SK-N-SH (cell line): ENCODE measurements around the gene PGRMC2. TPM values are rescaled to one million over a fixed set of nuclear protein-coding genes. Genes with fewer than 3 reads are reported as not detected.
A peak's percentile ranks its signal among the peaks of the same experiment; 100 is the strongest.

ENCODE experiments used
- CTCF ChIA-PET: fragments of 300-600, 350-600 bp; formaldehyde crosslinking; extraction: SDS; loops from one replicate; lab custom pipeline; 2021; lab: Yijun Ruan, JAX
- POLR2A ChIA-PET: fragments of 350-600 bp; sonication (Branson Sonifier 250); formaldehyde crosslinking; extraction: SDS; loops from one replicate; lab custom pipeline; 2020; ENCODE audit warnings: antibody characterized with exemption, inconsistent platforms; lab: Yijun Ruan, JAX
- DNase-seq: peaks from one replicate; pipeline ENCODE4 v3.0.0; 2012
- H2AFZ ChIP-seq: fragments of 200-600 bp; sonication (generic); 2 replicates; pipeline ENCODE4 v1.8.1; 2016; ENCODE audit warnings: antibody characterized with exemption, mild to moderate bottlenecking, low read depth
- H3F3A ChIP-seq: fragments of 200-600 bp; sonication (generic); replicated peaks from 2 replicates; pipeline ENCODE3; 2016; ENCODE audit warnings: antibody characterized with exemption, mild to moderate bottlenecking; ENCODE audit not compliant: insufficient read depth
- H3K27ac ChIP-seq, 2 experiments: fragments of 200-500 bp in 1 of 2; fragments of 200-600 bp in 1 of 2; sonication (Bioruptor generic) in 1 of 2; sonication (generic), shearing (Covaris generic) in 1 of 2; 2 replicates each; pipeline versions ENCODE4 v1.5.1 to v1.6.1; 2014 to 2016; ENCODE audit warnings: low read depth in 2 of 2, inconsistent platforms in 1 of 2, low read length in 1 of 2, mild to moderate bottlenecking in 1 of 2, mixed read lengths in 1 of 2
- H3K27me3 ChIP-seq: fragments of 200-600 bp; sonication (generic), shearing (Covaris generic); 2 replicates; pipeline ENCODE4 v1.6.1; 2016; ENCODE audit warnings: mixed run types; ENCODE audit not compliant: insufficient read depth
- H3K36me3 ChIP-seq, 2 experiments: fragments of 200-500 bp in 1 of 2; fragments of 200-600 bp in 1 of 2; sonication (Bioruptor generic) in 1 of 2; sonication (generic) in 1 of 2; replicated peaks in 1 of 2; 2 replicates each; pipeline versions ENCODE3 to v1.5.1; 2014 to 2016; ENCODE audit warnings: low read length in 1 of 2, mild to moderate bottlenecking in 1 of 2; ENCODE audit not compliant: insufficient read depth in 2 of 2, control insufficient read depth in 1 of 2
- H3K4me1 ChIP-seq, 2 experiments: fragments of 200-500 bp in 1 of 2; fragments of 200-600 bp in 1 of 2; sonication (Bioruptor generic) in 1 of 2; sonication (generic), shearing (Covaris generic) in 1 of 2; 2 replicates each; pipeline versions ENCODE4 v1.5.1 to v1.6.1; 2014 to 2016; ENCODE audit warnings: low read depth in 1 of 2, low read length in 1 of 2, mixed run types in 1 of 2; ENCODE audit not compliant: insufficient read depth in 2 of 2, control insufficient read depth in 1 of 2
- H3K4me2 ChIP-seq: fragments of 200-600 bp; sonication (generic), shearing (Covaris generic); 2 replicates; pipeline ENCODE4 v1.6.1; 2017; ENCODE audit warnings: mixed run types
- H3K4me3 ChIP-seq, 2 experiments: fragments of 200-500 bp in 1 of 2; fragments of 200-600 bp in 1 of 2; sonication (Bioruptor generic) in 1 of 2; sonication (generic), shearing (Covaris generic) in 1 of 2; 2 replicates each; pipeline versions ENCODE4 v1.5.1 to v1.8.1; 2014 to 2016; ENCODE audit warnings: low read depth in 2 of 2, inconsistent platforms in 1 of 2, low read length in 1 of 2, mild to moderate bottlenecking in 1 of 2, mixed read lengths in 1 of 2, moderate library complexity in 1 of 2
- H3K79me2 ChIP-seq: fragments of 200-600 bp; sonication (generic); 2 replicates; pipeline ENCODE4 v1.8.1; 2017; ENCODE audit warnings: mild to moderate bottlenecking; ENCODE audit not compliant: insufficient read depth
- H3K9ac ChIP-seq: fragments of 200-600 bp; sonication (generic); 2 replicates; pipeline ENCODE4 v1.6.1; 2017; ENCODE audit warnings: mixed run types
- H3K9me2 ChIP-seq: fragments of 200-600 bp; sonication (generic); 2 replicates; pipeline ENCODE4 v1.6.1; 2017; ENCODE audit warnings: mixed run types
- H3K9me3 ChIP-seq: fragments of 200-600 bp; sonication (generic); 2 replicates; pipeline ENCODE4 v1.6.1; 2017; ENCODE audit warnings: mixed run types, mild to moderate bottlenecking, moderate library complexity
- H4K20me1 ChIP-seq: fragments of 200-600 bp; sonication (generic); 2 replicates; pipeline ENCODE4 v1.6.1; 2017; ENCODE audit warnings: mild to moderate bottlenecking, mixed run types; ENCODE audit not compliant: insufficient read depth
- CHD2 ChIP-seq: fragments of 150-350 bp; IDR thresholded peaks from 2 replicates; pipeline ENCODE4 v1.6.1; 2018; ENCODE audit warnings: low read length; ENCODE audit not compliant: partially characterized antibody
- ELF1 ChIP-seq: IDR thresholded peaks from 2 replicates; pipeline ENCODE4 v1.4.0; 2012
- FOXM1 ChIP-seq: IDR thresholded peaks from 2 replicates; pipeline ENCODE4 v1.4.0; 2012; ENCODE audit warnings: low read depth, mild to moderate bottlenecking
- GATA2 ChIP-seq: sonication (generic); formaldehyde crosslinking; IDR thresholded peaks from 2 replicates; pipeline ENCODE4 v1.5.0; 2020; ENCODE audit warnings: mild to moderate bottlenecking, missing genetic modification reagents
- JUND ChIP-seq: IDR thresholded peaks from 2 replicates; pipeline ENCODE4 v1.4.0; 2012
- NFIC ChIP-seq: IDR thresholded peaks from 2 replicates; pipeline ENCODE4 v1.4.0; 2012; ENCODE audit warnings: borderline replicate concordance
- POLR2AphosphoS5 ChIP-seq: IDR thresholded peaks from 2 replicates; pipeline ENCODE4 v1.6.1; 2012; ENCODE audit warnings: low read depth, low read length
- RCOR1 ChIP-seq: fragments of 150-350 bp; IDR thresholded peaks from 2 replicates; pipeline ENCODE4 v1.6.1; 2017; ENCODE audit warnings: antibody characterized with exemption, low read length
- RFX5 ChIP-seq: IDR thresholded peaks from 2 replicates; pipeline ENCODE4 v1.6.1; 2012; ENCODE audit warnings: mild to moderate bottlenecking, improper control_type of control experiment, low read length
- RXRA ChIP-seq: IDR thresholded peaks from 2 replicates; pipeline ENCODE4 v1.4.0; 2012; ENCODE audit warnings: low read depth, mild to moderate bottlenecking, borderline replicate concordance
- SIN3A ChIP-seq: IDR thresholded peaks from 2 replicates; pipeline ENCODE4 v1.6.1; 2012; ENCODE audit warnings: low read depth, mild to moderate bottlenecking, low read length, moderate library complexity, borderline replicate concordance
- SMC3 ChIP-seq: IDR thresholded peaks from 2 replicates; pipeline ENCODE4 v1.6.1; 2012; ENCODE audit warnings: low read depth, low read length, improper control_type of control experiment
- TAF1 ChIP-seq: IDR thresholded peaks from 2 replicates; pipeline ENCODE4 v1.6.1; 2012; ENCODE audit warnings: low read depth, mild to moderate bottlenecking, low read length, moderate library complexity, borderline replicate concordance
- TCF12 ChIP-seq: IDR thresholded peaks from 2 replicates; pipeline ENCODE4 v1.4.0; 2012
- TEAD4 ChIP-seq: IDR thresholded peaks from 2 replicates; pipeline ENCODE4 v1.4.0; 2012; ENCODE audit warnings: mild to moderate bottlenecking, borderline replicate concordance; ENCODE audit not compliant: insufficient read depth
- YY1 ChIP-seq: IDR thresholded peaks from 2 replicates; pipeline ENCODE4 v1.4.0; 2012; ENCODE audit warnings: low read depth, mild to moderate bottlenecking
- WGBS: methylation state at CpG from one replicate; pipeline ENCODE4 v1.1.6; 2017; ENCODE audit warnings: low lambda C conversion rate; 5-methylcytosine and 5-hydroxymethylcytosine counted together
- polyA plus RNA-seq, 3 experiments: library from polyadenylated mRNA; depleted of rRNA; stranded (reverse); fragments of >200 nt; gene quantifications; 2 replicates each; pipeline ENCODE4 v1.2.3, GENCODE V29; 2012
- TF ChIP-seq, protein P1 (sequence below): IDR thresholded peaks from 2 replicates; pipeline ENCODE4 v1.4.0; 2012; ENCODE audit warnings: low read depth, borderline replicate concordance
- TF ChIP-seq, protein P2 (sequence below): IDR thresholded peaks from 2 replicates; pipeline ENCODE4 v1.6.1; 2012; ENCODE audit warnings: mild to moderate bottlenecking, low read depth, low read length, moderate library complexity
- TF ChIP-seq, protein P3 (sequence below): IDR thresholded peaks from 2 replicates; pipeline ENCODE4 v1.4.0; 2012; ENCODE audit warnings: low read depth, borderline replicate concordance
- TF ChIP-seq, protein P4 (sequence below): fragments of 200-600 bp; sonication (generic); IDR thresholded peaks from 2 replicates; pipeline ENCODE4 v1.6.1; 2017; ENCODE audit warnings: antibody characterized with exemption, mild to moderate bottlenecking, moderate library complexity
- TF ChIP-seq, protein P5 (sequence below): fragments of 150-350 bp; IDR thresholded peaks from 2 replicates; pipeline ENCODE4 v1.6.1; 2016; ENCODE audit warnings: mild to moderate bottlenecking, low read depth, low read length
- TF ChIP-seq, protein P6 (sequence below): IDR thresholded peaks from 2 replicates; pipeline ENCODE4; 2012

PGRMC2 gene
- polyA plus RNA-seq, 1 of the 3 experiments (the other 2 are of a cell fraction): 18.2 TPM

DNA sequence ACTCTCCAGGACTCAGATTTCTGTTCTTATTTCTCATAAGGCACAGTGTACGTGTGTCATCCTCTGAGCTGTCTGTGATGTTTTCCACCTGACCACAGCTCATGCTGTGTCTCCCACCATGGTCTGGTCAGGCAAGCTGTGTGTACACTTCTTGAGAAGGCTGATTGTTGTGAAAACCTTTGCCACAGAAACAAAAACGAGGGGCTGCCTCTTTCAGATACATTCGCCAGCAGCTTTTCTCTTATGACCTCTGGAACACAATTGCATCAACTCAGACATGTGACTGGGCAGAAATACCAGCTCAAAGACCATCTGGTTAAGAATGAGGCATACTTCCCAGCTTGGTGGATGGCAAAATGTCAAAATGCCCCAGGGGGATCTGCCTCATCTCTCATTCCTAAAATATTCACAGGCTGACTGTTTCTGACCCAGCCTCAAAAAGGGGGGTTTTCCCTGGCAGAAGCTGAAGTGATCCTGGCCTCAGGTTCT, 46.1 kb downstream of the PGRMC2 start:
- 0 out of 4 replicates have a peak overlapping the region, but pooled peaks of 1 of the 2 experiments have one; percentile 9 for H3K4me3 ChIP-seq
- peak; percentile 12 for DNase-seq
- peaks cover 4% of the 10 kb centered on the region for H3F3A ChIP-seq
- no peaks in the 10 kb centered on the region for H3K9me3 ChIP-seq
- H3K4me2 ChIP-seq: 0 out of 2 replicates have a peak overlapping the region, but pooled peaks have one; percentile 46
- 17% methylated on average over 3 of the region's 3 CpGs for WGBS
- ChIA-PET POLR2A (no interaction called here), CTCF (no interaction called here)
- H2AFZ ChIP-seq: peak overlapping the region; percentile 36; the same call in 1 of the 2 replicates
- no peaks in the 10 kb centered on the region for H3K27me3 ChIP-seq
- peaks cover 5 to 10% of the 10 kb centered on the region in 2 experiments; a peak in 2 of 4 replicates for H3K4me1 ChIP-seq
- no peaks in the 10 kb centered on the region for H4K20me1 ChIP-seq
- H3K79me2 ChIP-seq: no peaks in the 10 kb centered on the region
- H3K36me3 ChIP-seq: no peaks in the 10 kb centered on the region
- H3K9ac ChIP-seq: peak overlapping the region; percentile 52
- peak overlapping the region; percentile 69 to 78 for H3K27ac ChIP-seq
- H3K9me2 ChIP-seq: no peaks in the 10 kb centered on the region
- no peak for TF ChIP-seq ELF1
- TF ChIP-seq, protein P1, sequence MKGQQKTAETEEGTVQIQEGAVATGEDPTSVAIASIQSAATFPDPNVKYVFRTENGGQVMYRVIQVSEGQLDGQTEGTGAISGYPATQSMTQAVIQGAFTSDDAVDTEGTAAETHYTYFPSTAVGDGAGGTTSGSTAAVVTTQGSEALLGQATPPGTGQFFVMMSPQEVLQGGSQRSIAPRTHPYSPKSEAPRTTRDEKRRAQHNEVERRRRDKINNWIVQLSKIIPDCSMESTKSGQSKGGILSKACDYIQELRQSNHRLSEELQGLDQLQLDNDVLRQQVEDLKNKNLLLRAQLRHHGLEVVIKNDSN: peak; percentile 71
- peak; percentile 80 for TF ChIP-seq JUND
- TF ChIP-seq, protein P2, sequence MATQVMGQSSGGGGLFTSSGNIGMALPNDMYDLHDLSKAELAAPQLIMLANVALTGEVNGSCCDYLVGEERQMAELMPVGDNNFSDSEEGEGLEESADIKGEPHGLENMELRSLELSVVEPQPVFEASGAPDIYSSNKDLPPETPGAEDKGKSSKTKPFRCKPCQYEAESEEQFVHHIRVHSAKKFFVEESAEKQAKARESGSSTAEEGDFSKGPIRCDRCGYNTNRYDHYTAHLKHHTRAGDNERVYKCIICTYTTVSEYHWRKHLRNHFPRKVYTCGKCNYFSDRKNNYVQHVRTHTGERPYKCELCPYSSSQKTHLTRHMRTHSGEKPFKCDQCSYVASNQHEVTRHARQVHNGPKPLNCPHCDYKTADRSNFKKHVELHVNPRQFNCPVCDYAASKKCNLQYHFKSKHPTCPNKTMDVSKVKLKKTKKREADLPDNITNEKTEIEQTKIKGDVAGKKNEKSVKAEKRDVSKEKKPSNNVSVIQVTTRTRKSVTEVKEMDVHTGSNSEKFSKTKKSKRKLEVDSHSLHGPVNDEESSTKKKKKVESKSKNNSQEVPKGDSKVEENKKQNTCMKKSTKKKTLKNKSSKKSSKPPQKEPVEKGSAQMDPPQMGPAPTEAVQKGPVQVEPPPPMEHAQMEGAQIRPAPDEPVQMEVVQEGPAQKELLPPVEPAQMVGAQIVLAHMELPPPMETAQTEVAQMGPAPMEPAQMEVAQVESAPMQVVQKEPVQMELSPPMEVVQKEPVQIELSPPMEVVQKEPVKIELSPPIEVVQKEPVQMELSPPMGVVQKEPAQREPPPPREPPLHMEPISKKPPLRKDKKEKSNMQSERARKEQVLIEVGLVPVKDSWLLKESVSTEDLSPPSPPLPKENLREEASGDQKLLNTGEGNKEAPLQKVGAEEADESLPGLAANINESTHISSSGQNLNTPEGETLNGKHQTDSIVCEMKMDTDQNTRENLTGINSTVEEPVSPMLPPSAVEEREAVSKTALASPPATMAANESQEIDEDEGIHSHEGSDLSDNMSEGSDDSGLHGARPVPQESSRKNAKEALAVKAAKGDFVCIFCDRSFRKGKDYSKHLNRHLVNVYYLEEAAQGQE: no peak
- TF ChIP-seq CHD2: no peak
- TF ChIP-seq RXRA: 0 out of 2 replicates have a peak, but pooled peaks have one; percentile 58
- TF ChIP-seq GATA2 (CRISPR knock-in tag): no peak
- TF ChIP-seq SMC3: no peak
- TF ChIP-seq YY1: no peak
- TF ChIP-seq FOXM1: no peak
- TF ChIP-seq SIN3A: 0 out of 2 replicates have a peak, but pooled peaks have one; percentile 18
- TF ChIP-seq POLR2AphosphoS5: peak; percentile 34; the same call in 1 of the 2 replicates
- TF ChIP-seq TCF12: peak; percentile 96
- TF ChIP-seq TAF1: no peak
- TF ChIP-seq NFIC: peak; percentile 85
- TF ChIP-seq, protein P3, sequence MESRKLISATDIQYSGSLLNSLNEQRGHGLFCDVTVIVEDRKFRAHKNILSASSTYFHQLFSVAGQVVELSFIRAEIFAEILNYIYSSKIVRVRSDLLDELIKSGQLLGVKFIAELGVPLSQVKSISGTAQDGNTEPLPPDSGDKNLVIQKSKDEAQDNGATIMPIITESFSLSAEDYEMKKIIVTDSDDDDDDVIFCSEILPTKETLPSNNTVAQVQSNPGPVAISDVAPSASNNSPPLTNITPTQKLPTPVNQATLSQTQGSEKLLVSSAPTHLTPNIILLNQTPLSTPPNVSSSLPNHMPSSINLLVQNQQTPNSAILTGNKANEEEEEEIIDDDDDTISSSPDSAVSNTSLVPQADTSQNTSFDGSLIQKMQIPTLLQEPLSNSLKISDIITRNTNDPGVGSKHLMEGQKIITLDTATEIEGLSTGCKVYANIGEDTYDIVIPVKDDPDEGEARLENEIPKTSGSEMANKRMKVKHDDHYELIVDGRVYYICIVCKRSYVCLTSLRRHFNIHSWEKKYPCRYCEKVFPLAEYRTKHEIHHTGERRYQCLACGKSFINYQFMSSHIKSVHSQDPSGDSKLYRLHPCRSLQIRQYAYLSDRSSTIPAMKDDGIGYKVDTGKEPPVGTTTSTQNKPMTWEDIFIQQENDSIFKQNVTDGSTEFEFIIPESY: 0 out of 2 replicates have a peak, but pooled peaks have one; percentile 15
- TF ChIP-seq, protein P4, sequence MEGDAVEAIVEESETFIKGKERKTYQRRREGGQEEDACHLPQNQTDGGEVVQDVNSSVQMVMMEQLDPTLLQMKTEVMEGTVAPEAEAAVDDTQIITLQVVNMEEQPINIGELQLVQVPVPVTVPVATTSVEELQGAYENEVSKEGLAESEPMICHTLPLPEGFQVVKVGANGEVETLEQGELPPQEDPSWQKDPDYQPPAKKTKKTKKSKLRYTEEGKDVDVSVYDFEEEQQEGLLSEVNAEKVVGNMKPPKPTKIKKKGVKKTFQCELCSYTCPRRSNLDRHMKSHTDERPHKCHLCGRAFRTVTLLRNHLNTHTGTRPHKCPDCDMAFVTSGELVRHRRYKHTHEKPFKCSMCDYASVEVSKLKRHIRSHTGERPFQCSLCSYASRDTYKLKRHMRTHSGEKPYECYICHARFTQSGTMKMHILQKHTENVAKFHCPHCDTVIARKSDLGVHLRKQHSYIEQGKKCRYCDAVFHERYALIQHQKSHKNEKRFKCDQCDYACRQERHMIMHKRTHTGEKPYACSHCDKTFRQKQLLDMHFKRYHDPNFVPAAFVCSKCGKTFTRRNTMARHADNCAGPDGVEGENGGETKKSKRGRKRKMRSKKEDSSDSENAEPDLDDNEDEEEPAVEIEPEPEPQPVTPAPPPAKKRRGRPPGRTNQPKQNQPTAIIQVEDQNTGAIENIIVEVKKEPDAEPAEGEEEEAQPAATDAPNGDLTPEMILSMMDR: no peak
- TF ChIP-seq, protein P5, sequence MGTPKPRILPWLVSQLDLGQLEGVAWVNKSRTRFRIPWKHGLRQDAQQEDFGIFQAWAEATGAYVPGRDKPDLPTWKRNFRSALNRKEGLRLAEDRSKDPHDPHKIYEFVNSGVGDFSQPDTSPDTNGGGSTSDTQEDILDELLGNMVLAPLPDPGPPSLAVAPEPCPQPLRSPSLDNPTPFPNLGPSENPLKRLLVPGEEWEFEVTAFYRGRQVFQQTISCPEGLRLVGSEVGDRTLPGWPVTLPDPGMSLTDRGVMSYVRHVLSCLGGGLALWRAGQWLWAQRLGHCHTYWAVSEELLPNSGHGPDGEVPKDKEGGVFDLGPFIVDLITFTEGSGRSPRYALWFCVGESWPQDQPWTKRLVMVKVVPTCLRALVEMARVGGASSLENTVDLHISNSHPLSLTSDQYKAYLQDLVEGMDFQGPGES: no peak
- TF ChIP-seq RCOR1: peak; percentile 11; the same call in 1 of the 2 replicates
- TF ChIP-seq, protein P6, sequence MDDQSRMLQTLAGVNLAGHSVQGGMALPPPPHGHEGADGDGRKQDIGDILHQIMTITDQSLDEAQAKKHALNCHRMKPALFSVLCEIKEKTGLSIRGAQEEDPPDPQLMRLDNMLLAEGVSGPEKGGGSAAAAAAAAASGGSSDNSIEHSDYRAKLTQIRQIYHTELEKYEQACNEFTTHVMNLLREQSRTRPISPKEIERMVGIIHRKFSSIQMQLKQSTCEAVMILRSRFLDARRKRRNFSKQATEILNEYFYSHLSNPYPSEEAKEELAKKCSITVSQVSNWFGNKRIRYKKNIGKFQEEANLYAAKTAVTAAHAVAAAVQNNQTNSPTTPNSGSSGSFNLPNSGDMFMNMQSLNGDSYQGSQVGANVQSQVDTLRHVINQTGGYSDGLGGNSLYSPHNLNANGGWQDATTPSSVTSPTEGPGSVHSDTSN: peak; percentile 59
- TF ChIP-seq RFX5: no peak
- peak; percentile 86 for TF ChIP-seq TEAD4
